Measurements from ENCODE around the gene RRP12.

Gene RRP12

DNA sequence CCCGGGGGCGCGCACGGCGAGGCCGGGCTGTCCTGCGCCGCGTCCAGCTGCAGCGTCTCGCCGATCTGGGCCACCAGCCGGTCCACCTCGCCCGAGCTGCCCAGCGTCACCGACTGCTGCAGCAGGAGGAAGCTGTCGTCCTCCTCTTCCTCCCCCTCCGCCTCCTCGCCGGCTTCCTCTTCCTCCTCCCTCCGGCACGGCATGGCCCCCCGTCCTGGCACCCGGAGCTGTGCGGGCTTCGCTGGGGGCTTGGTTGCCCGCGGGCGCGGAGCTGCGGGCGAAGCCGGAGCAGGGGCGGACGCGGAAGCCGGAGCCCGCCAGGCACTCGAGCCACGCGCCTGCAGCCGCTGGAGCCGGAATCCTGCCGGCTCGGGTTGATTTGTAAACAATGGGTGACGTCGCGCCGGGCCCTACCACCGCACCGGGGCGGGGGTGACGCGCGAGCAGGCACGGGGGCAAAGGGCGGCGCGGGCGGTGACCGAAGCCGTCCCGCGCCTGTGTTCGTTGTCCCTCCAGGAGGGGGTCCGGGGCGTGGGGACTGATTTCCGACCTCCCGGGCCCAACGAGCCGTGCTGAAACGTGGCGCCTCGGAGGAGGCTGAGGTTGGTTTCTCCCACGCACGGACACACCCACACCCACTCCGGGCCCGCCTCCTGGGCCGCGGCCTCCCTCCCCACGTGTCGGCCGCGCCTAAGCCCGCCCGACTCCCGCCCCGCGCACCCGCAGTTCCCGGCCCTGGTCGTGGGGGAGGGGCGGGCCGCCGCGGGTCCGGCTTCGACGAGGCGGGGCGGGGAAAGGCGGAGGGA, 66.6 kb downstream of the RRP12 start, which contains the start of gene FRAT2:
Gene FRAT2, minus strand, starts transcription at position 360 of the 806 bp plus-strand sequence. Its CDS starts 157 bp downstream, at position 203.
- DNase-seq, result peak; percentile 51

DNA sequence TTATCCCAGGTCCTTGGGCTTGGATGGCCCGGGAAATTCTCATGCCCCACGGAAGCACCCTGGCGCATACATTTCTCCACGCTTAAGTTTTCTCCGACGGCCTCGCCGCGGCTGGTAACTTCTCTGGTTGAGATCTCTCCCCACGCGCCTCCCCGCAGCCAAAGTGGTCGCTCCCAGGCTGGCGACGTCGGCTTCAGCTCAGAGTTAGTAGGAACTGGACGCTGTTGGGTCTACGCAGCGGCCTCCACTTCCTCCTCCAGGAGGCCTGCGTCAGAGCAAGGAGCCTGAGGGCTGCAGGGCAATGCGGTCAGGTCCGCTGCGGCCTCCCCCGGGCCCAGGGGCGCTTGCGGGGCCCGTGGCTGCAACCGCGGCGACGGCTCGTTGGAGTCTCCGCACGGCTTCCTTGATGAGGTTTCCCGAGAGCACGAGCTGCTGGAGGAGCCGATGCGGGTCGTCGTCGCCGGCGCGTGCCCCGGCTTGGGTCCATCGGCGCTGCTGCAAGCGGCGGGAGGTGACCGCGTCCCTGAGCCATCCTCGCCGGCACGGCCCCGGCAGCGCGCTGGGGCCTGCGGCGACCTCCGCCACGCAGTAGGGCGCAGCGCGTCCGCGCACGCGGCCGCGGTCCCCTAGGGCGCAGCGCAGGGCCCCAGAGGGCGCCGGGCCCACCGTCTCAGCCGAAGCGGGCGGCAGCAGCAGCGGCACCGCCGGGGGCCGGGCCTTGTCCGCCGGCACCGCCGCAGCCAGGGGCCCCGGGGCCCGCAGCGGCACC, 67.4 kb downstream of the RRP12 start:
- DNase-seq, result no peak

DNA sequence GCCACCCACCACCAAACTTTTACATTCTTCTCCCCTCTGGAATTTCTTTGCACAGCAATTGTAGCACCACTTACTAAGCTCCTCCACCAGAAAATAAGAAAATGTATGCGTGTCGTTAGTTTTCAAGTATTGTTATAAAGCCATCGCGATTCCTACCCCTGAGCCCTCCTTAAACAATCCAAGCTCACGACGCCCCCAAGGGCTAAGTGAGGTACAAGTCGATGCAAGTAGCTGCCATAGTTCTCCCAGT, 67.9 kb downstream of the RRP12 start:
- DNase-seq, result no peak

DNA sequence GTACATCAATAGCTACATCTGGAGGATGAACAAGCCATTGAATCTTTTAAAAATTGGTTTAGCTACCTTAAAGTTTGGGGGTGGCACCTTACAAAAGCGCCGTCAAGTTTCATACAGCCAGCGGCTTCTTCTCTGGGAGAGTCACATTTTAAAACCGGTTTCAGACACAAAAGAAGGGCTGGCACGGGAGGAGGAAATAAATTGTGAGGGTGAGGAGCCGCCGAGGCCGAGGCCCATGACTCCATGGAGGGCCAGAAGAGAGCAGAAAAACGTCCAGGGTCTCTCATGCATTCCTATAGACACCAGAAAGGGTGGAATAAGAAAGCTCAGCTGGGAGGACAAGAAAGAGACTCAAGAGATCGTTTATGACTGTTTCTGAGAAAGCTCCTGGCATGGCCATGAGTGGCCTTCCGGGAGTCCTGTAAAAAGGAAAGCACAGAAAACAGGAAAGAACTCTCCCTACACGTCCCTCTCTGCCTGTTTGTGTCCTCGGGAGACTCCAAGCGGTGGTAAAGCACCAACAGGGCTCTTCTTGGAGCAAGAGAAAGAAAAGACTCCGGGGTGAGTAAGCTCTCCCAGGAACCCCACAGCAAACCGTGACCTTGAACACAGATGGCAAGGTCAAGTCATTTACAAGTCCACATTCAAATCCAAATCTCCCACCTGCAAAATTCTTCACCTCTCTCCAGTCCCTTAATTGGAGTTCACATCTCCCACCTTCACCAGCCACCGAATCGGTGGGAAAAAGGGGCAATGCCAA, 68.4 kb downstream of the RRP12 start:
- DNase-seq, result no peak

- DNase-seq, result no peak
Measured at GRCh38 chr10:97331153-97331703, 69.9 kb downstream of the RRP12 start.

GRCh38 chr10:97329766-97330165, 71.4 kb downstream of the RRP12 start:
- DNase-seq, result no peak

GRCh38 chr10:97328646-97329453, 72.3 kb downstream of the RRP12 start:
- no peak for DNase-seq

DNA sequence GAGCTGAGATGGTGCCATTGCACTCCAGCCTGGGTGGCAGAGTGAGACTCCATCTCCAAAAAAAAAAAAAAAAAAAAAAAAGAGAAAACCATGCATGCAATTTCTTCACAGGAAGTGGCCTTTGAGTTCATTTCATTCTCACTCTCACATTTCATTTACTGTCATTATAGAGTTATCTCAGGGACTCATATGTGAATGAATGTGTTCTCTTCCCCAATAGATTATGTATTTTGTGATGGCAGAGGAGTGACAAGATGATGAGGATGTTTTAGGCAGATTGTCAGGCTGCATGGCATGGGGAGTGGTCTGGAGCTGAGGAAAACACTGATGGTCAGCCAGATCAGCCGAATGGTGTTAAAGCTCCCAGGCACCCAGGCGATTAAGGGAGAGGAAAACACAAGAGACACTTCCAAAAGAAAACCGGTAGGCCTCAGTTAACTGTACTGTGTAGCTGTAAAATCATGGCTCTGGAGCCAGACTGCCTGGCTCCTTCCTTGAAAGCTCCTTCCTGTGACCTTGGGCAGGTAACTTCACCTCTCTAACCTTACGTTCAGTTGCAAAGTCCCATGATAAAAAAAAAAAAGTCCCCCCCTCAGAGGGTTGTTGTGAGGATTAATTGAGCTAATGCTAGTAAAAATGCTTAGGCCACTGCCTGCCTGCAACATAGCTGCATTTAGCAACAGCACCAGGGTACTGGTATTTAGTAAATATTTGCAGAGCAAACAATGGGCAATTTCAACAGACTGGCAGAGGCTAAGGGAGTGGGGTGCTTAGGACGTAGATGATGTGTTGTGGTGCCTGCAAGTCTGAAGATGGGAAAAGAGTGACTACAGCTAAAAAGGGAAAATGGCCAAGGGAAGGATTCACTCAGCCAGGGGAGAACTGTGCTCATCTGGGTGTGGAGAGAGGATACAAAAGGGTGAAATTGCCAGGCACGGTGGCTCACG, 73.5 kb downstream of the RRP12 start:
- DNase-seq, result no peak

DNA sequence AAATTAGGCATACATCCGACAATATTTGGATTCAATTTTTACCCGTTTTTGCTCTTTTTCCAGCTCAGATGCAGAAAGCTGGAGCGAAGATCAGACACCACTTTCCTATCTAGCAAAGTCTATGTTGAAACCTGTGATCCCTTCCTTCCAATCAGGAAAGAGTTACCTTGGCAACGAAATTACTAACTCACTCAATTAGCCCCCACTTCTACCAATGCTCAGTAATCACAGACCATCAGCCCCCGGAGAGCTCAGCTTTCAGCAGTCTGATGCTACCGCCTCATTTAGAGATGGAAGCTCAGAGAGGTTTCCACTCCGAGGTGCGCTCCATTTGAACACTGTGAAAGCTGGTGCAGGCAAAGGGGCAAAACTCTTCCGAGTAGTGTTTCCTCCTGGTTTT, 75.4 kb downstream of the RRP12 start:
- DNase-seq, result no peak

GRCh38 chr10:97323501-97323900, 77.6 kb downstream of the RRP12 start:
- DNase-seq, result no peak

DNA sequence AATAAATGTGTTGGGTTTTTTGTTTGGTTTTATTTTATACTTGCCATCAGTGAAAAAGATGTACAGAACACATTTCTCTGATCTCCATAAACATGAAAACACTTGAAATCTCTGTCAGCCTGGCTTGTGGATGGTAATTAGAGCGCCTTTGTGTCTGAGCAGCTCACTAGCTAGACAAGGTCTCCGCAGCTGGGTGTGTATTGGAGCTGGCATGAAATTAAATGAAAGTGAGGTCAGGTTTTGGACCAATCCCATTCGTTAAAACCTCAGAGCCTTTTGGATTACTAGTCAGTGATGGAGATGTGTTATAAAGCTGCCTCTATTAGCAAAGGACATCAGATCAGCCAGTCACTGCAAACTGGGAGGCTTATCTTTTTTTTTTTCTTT, 79.3 kb downstream of the RRP12 start:
- DNase-seq, result no peak

DNA sequence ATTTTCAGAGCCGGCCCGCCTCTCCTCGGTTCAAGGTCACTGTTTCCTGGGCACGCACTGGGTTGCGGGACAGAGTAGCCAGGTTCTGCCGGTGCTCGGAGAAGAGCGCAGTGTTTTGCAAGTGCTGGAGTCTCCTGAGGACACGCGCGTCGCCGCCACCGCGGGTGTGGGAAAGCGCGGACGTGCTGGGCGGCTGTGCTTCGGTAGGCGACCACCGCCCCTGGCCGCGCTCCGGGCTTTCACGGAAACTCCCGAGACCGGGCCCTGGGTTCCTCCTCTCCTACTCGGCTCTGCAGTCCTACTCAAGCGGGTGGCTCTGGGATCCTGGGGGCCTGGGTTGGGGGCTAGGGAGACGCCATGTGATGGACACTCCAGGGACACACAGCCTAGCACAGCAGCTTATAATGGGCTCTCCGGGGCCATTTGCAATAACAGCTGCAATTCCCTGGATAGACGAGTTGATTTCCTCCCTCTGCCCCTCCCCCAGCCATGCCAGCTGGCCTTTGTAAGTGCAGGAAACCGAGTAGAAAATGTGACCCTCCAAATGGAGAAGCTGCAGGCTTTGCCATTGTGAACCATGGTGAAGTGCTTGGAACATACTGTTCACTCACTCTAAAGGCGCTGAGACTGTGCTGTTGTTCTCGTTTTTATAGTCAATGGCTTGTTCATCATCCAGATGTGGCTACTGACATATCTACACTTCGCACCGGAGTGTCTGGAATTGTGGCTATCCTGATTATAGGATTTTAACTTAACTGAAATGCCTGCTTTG, 79.9 kb downstream of the RRP12 start:
- no peak for DNase-seq

GRCh38 chr10:97320480-97321031, 80.6 kb downstream of the RRP12 start:
- DNase-seq, result no peak

GRCh38 chr10:97319671-97320479, 81.3 kb downstream of the RRP12 start:
- DNase-seq, result no peak

DNA sequence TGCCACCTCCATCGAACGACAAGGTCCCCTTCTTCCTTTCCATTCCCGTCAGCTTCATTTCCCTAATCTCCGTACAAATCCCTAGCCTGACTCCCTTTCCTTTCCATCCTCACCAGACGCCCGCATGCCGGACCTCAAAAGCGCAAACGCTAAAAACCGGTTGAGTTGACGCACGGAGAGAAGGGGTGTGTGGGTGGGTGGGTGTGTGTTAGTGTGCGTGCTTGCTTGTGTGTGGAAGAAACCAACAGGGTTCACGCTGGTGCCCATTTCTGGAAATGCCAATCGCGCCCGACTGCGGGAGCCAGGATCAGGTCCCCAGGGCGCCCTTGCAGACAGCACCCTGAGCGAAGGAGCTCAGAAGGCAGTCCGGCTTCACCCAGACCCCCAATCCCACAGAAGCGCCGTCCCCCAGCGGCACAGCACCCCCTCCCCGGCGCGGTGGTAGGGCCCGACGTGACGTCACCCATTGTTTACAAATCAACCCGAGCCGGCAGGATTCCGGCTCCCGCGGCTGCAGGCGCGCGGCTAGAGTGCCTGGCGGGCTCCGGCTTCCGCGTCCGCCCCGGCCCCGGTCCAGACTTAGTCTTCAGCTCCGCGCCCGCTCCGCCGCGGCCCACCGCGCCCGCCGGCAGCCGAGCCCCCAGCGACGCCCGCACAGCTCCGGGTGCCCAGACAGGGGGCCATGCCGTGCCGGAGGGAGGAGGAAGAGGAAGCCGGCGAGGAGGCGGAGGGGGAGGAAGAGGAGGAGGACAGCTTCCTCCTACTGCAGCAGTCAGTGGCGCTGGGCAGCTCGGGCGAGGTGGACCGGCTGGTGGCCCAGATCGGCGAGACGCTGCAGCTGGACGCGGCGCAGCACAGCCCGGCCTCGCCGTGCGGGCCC, 82.1 kb downstream of the RRP12 start, which contains the start of gene FRAT1:
Gene FRAT1, plus strand, starts transcription at position 500 of the 880 bp plus-strand sequence. Its CDS starts 183 bp downstream, at position 683.
- peak; percentile 48 for DNase-seq

- no peak for DNase-seq
Measured at GRCh38 chr10:97314671-97315070, 86.5 kb downstream of the RRP12 start.

GRCh38 chr10:97312897-97313296, 88.2 kb downstream of the RRP12 start:
- no peak for DNase-seq

GRCh38 chr10:97311111-97311626, 90.0 kb downstream of the RRP12 start:
- DNase-seq, result no peak
